ENCODE results near the gene GCNT2.

Gene GCNT2

DNA sequence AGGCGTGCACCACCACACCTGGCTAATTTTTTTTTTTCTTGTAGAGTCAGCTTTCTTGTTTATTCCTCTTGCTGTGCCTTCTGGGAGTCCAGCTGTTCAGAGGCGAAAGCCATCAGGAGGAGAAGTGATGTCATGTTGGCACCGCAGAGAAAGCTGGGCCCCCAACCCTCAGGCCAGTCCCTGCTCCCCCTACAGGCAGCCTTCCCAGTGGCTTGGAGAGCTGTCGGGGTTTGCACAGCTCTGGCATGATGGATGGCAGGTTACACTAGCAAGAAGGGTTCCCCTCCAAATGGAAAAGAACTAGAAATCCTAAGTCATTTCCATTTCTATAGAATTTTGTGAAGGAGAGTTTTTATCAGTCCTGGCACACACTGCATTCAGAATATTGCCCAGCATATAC, 100.7 kb downstream of the GCNT2 start:
- TF ChIP-seq, protein P1, sequence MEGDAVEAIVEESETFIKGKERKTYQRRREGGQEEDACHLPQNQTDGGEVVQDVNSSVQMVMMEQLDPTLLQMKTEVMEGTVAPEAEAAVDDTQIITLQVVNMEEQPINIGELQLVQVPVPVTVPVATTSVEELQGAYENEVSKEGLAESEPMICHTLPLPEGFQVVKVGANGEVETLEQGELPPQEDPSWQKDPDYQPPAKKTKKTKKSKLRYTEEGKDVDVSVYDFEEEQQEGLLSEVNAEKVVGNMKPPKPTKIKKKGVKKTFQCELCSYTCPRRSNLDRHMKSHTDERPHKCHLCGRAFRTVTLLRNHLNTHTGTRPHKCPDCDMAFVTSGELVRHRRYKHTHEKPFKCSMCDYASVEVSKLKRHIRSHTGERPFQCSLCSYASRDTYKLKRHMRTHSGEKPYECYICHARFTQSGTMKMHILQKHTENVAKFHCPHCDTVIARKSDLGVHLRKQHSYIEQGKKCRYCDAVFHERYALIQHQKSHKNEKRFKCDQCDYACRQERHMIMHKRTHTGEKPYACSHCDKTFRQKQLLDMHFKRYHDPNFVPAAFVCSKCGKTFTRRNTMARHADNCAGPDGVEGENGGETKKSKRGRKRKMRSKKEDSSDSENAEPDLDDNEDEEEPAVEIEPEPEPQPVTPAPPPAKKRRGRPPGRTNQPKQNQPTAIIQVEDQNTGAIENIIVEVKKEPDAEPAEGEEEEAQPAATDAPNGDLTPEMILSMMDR (conservative IDR thresholded peaks at IDR 0.05; ENCODE audit: low read length) = no peak
- H3K4me3 ChIP-seq (ENCODE audit: low read length) = no peak overlapping the region
- DNase-seq (ENCODE audit: low read depth) = no peak

- DNase-seq (ENCODE audit: low read depth) = no peak
Observed at GRCh38 chr6:10624836-10625235, 103.7 kb downstream of the GCNT2 start.

GRCh38 chr6:10626154-10626741, 105.1 kb downstream of the GCNT2 start:
- no peak overlapping the region for H3K4me3 ChIP-seq (ENCODE audit: low read length)
- DNase-seq (ENCODE audit: low read depth) = no peak
- TF ChIP-seq, protein P1 (conservative IDR thresholded peaks at IDR 0.05; ENCODE audit: low read length) = no peak

More at GRCh38 chr6:10624836-10625235, 103.7 kb downstream of the GCNT2 start:
- no peak overlapping the region for H3K4me3 ChIP-seq (ENCODE audit: low read length)
- TF ChIP-seq, protein P1 (conservative IDR thresholded peaks at IDR 0.05; ENCODE audit: low read length) = no peak

DNA sequence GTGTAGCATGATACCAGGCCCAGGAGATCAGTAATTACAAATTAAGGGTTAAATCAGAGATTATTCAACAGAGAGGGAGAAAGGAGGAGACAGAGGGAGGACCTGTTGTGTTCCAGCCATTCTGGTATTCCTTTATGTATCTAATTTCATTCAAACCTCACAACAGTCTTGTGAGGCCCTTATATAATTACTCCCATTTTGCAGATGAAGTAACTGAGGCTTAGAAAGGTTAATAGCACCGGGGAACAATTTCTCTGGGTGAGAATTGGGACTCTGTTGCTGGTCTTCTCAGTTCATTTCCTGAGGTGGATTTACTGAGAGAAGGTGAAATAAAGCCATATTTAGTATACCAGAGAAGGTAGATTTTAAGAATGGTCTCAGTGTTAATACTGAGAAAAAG, 106.6 kb downstream of the GCNT2 start:
- no peak overlapping the region for H3K4me3 ChIP-seq (ENCODE audit: low read length)
- DNase-seq (ENCODE audit: low read depth) = no peak
- TF ChIP-seq, protein P1 (conservative IDR thresholded peaks at IDR 0.05; ENCODE audit: low read length) = no peak

- H3K4me3 ChIP-seq (ENCODE audit: low read length) = no peak overlapping the region
- TF ChIP-seq, protein P1 (conservative IDR thresholded peaks at IDR 0.05; ENCODE audit: low read length) = no peak
- DNase-seq (ENCODE audit: low read depth) = no peak
Observed at GRCh38 chr6:10630178-10630577, 109.0 kb downstream of the GCNT2 start.

DNA sequence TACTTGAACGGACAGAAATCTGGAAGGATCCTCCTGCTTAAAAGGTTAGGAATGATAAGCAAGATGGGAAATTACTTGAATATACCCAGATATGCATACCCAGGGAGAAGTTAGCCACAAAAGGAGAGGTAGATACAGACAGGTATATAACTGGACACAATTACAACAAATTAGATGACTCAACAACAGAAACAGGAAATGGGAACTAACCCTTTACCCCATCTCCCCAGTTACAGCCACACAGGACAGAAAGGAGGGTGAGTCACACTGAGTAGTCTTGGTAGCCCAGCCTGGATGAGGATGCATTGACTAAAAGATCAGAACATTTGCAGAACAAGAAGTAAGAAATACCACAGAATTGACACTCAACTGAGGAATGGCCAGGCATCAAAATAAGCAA, 112.1 kb downstream of the GCNT2 start:
- peak; percentile 31 for DNase-seq (ENCODE audit: low read depth)
- no peak overlapping the region for H3K4me3 ChIP-seq (ENCODE audit: low read length)
- TF ChIP-seq, protein P1 (conservative IDR thresholded peaks at IDR 0.05; ENCODE audit: low read length) = no peak

DNA sequence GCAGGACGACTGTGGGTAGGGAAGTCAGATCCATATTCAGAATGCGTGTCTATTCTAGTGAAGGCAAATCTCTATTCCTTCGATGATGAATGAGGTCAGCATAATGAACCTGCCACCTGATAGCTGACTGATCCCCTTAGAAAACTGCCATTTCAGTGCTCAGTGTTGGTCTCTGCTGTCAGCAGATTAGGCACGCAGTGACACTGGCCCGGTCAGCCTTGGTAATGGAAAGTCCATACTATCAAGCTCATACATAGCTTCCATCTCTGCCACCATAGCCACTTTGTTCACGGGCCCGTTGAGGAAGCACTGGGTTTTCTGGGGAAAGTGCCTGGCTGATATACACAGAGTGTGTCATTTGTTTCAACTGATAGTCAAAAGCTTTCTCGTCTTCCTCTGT, 119.3 kb downstream of the GCNT2 start:
- H3K4me3 ChIP-seq (ENCODE audit: low read length) = no peak overlapping the region
- no peak for DNase-seq (ENCODE audit: low read depth)
- TF ChIP-seq, protein P1 (conservative IDR thresholded peaks at IDR 0.05; ENCODE audit: low read length) = no peak
